CD4-positive, alpha-beta T cell treated with Interferon gamma for 1 hour (primary cell): ENCODE measurements around the gene TUBGCP3.

Experiments used
- DNase-seq: peaks from one replicate; pipeline ENCODE4 v3.0.0-alpha.2; 2020

Gene TUBGCP3

DNA sequence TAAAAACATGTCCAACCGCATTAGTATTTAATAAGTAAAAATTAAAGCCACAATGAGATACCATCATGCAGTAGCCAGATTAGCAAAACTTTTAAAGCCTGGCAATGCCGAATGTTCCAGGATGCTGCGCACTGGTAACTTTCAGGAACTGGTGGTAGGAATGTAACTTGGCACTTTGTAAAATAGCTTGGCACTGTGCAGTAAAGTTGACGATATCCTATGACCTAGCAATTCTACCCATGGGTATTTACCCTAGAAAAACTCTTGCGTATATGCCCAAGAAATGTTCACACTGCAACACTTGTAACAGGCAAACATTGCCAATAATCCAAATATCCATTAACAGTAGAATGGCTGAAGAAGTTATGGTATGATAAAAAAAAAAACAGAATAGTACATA is 114.1 kb downstream of the TUBGCP3 start:
- DNase-seq: no peak

GRCh38 chr13:112469071-112469745 is 118.7 kb downstream of the TUBGCP3 start:
- DNase-seq: no peak

DNA sequence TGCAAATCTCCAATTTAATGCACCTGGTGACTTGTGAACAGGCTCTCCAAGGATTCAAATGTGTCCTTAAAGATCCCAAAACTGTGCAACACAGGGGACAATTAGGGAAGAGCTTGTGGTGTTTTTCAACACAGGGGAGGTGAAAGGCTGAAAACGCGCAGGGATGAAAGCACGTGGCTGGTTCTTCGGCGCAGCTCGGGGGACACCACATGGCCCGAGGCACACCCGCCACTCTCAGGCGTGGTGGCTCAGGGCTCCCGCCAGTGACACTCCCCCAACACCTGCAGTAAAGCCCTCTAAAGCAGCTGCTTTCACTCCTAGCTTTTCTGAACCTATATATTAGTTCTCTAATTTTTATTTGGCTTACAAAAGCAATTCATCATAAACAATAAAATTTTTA is 119.9 kb downstream of the TUBGCP3 start:
- DNase-seq: no peak

- no peak for DNase-seq
These were observed 120.7 kb downstream of the TUBGCP3 start for GRCh38 chr13:112467236-112467635.

GRCh38 chr13:112466132-112467058 is 121.6 kb downstream of the TUBGCP3 start:
- DNase-seq: no peak

- no peak for DNase-seq
These were observed 122.5 kb downstream of the TUBGCP3 start for GRCh38 chr13:112465251-112466131.

DNA sequence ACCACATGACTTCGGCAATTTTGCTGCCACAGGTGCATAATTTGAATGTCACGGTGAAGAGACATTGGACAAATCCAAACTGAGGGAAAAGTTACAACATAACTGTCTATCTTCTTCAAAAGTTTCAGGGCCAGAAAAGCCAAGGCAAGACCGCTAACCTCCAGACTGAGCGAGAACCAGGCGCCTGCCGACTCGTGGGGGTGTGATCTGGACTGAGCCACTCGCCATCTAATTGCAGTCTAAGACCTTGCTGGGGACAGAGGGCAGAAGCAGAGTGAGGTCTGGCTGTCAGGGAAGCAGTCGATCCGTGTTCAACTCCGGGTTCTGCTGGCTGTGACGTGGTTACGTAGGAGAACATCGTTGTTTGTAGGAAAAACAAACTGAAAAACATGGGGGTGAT is 123.2 kb downstream of the TUBGCP3 start:
- DNase-seq: no peak

DNA sequence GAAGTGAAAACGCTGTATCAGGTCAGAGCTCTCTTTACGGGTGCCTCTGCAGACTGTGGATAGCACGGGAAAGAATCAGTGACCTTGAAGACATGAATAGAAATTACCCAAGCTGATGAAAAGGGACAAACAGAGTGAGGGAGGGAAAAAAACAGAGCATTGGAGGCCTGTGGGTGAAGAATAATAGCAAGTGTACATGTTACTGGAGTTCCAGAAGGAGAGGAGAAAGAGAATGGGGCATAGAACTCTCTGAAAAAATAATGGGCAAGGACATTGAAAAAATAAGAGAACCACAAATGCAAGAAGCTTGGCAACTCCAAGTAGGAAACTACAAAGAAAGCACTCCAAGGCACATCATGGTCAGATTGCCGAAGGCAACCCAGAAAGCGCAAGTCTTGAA is 125.5 kb downstream of the TUBGCP3 start:
- no peak for DNase-seq

- DNase-seq: no peak
These were observed 130.5 kb downstream of the TUBGCP3 start for GRCh38 chr13:112457485-112457884.

DNA sequence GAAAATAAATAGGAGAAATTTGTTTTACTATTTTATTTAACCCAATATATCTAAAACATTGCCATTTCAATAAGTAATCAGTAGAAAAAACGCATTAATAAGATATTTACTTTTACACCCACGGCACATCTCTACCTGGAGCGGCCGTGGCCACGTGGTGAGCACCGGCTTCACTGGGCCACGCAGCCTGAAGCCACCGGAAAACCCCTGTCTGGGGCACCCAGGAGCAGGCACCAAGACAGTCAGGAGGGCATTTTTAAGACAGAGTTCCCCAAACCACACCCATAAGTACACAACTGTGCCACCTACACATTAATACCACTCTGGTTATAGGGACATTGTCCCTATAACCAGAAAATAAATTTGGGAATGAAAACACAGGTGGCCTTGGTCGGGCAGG is 130.9 kb downstream of the TUBGCP3 start:
- DNase-seq: no peak

GRCh38 chr13:112456138-112457056 is 131.6 kb downstream of the TUBGCP3 start:
- no peak for DNase-seq

GRCh38 chr13:112455476-112456059 is 132.4 kb downstream of the TUBGCP3 start:
- DNase-seq: no peak

GRCh38 chr13:112454648-112455334 is 133.2 kb downstream of the TUBGCP3 start:
- no peak for DNase-seq

DNA sequence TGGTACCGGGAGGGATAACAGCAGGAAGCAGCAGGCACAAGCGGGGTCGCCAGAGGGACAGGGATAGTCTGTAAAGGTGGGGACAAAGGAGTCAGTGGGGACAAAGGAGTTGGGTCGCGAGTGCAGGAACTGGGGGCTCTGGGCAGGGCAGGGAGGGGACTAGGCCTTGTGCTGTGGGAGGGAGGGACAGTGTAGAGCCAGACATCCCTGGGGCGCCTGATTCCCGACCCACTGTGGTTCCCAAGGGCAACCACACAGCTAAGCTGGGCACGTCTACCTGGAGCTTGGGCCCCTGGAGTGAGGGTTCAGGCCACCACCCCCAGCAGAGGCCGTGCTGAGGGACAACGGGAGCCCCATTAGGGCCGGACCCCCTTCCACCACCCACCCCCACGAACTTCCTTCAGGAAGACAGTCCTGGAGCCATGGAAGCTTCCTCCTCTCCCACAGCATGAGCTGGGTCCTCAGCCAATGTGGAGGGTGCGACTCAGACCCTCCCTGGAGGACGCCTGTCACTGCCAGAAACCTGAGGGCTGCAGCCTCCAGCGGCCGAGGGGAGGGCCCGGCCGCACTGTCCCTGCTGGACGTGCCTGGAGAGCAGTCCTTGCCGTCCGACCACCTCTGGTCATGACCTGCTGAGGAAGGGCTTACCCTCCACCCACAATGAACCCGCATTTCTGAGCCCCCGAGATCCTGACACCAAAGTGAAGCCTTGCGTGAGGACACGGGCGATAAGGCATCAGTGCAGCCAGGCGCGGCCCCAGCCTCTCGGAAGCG is 133.9 kb downstream of the TUBGCP3 start:
- DNase-seq: no peak

GRCh38 chr13:112453207-112453829 is 134.6 kb downstream of the TUBGCP3 start:
- DNase-seq: no peak

DNA sequence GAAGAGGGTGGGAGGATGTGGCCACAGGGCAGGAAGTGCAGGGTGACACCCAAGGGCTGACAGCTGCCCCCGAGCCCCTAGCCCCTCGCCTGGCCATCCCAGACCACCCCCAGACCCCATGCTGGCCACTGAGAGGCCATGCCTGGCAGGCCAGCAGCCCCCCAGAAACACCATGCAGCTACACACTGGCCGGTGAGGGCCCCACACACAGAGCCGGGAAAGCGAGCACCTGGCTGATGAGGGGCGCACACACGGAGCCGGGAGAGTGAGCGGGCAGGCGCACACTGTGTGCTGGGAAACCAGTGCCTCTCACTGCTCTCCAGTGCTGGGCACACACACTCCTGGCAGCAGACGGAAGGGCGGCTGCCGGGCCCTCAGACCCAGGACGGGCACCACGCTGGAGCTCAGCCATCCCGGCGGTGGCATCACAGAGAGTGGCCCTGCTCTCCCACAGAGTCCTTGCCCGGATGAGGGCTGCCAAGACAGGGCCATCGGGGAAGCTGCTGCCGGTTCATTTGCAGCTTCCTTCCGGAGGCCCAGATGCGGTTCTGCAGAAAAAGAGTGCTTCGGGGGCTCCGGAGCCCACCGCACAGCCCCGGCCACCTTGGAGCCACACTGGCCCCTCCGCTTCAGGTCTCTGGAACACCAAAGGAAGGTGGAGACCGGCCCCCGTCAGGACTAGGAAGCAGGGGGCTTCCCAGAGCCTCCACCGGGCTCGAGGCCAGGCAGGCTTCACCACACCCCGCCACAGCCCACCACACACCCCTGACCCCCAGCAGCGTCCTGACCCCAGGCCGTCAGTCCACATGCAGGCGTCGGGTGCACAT is 135.4 kb downstream of the TUBGCP3 start:
- DNase-seq: no peak

DNA sequence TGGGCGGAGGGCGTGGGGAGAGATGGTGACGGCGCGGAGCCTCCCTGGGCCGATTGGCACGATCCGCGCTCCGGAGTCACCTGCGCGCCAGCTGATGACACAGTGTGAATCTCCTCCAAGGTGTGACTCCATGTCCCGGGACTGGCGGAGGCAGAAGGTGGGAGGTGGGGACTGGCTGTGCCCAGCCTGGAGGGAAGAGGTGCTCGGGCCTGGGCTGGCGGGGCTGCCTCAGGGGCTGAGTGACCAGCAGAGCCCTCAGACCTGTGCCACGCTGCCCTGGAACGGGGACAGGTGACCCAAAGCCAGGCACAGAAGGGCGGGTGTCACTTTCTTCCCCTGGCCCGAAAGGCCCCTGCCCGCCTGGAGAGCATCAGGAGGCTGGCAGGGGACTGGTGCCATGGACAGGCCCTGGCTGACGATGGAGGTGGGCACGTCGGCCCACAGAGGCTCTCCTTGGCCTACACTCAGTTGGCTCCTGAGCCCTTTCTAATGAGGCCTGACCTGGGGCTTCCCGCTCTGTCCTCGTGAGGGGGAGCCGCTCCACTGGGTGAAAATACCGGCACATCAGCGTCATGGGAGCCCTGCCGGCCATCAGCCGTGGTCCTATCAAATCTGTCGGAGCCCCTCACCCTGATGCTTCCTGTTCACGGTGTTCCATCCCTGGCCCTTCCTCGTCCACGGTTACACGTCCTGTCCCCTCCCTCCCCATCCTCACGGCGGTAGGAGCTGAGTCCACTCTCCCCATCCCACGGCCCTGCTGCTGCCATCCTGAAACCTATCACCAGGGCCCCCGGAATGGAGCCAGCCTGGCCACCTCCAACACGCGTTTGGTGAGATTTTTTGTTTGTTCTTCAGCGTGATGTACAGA is 136.2 kb downstream of the TUBGCP3 start:
- no peak for DNase-seq

DNA sequence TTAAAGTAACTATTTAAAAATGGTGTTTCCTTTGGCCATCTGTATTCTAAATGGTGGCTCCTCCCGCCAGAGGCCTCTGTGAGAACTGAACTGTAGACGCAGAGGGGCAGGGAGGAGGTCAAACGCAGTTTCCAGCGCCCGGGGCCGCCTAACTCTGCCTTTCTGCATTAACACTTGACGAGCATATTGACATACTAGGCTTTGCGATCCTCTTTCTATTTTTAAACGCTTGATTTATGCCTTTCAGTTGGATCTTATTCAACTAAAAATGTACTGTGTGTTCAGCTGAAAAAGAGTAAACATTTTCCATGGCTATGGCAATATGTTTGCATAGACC is 137.1 kb downstream of the TUBGCP3 start:
- DNase-seq: no peak
